Spleen (tissue), 7 donors: ENCODE data around the gene FBXL17.

ENCODE experiments used
- CTCF ChIP-seq, 11 experiments: fragments of 200-600 bp in 7 of 11; fragments of 450-650 bp in 4 of 11; sonication (generic) in 4 of 11; IDR thresholded peaks in 8 of 11; conservative IDR thresholded peaks in 3 of 11; 1 replicate in 7 of 11; 2 replicates in 4 of 11; pipeline versions ENCODE4 v1.4.0 to v1.8.0; 2016 to 2021; ENCODE audit warnings: antibody characterized with exemption in 11 of 11, inconsistent platforms in 4 of 11, mild to moderate bottlenecking in 1 of 11
- POLR2A ChIP-seq, 3 donors: fragments of 450-650 bp; IDR thresholded peaks; one replicate each; pipeline ENCODE4 v1.5.1; 2017; ENCODE audit warnings: antibody characterized with exemption in 3 of 3, mild to moderate bottlenecking in 1 of 3
- donor health status: DM: no; HTN: no; CAD: no; lungs with moderate emphysema.
- donor health status: DM: no; HTN: no; CAD: no.
- donor health status: DM: no; HTN: no; CAD: no.

GRCh38 chr5:108415726-108416125 is 33.8 kb upstream of the FBXL17 start:
- TF ChIP-seq POLR2A (IDR thresholded peaks at IDR 0.05) (no peak), CTCF (IDR thresholded peaks at IDR 0.05 in 8 of 11, conservative IDR thresholded peaks at IDR 0.05 in 3 of 11) (no peak)
